ENCODE results near the gene SMC5.
"Not testable (repeated sequence)": the region's sequence is repeated elsewhere in the genome, so short reads cannot be mapped to it uniquely, and the experiment has no call there.

Gene SMC5

DNA sequence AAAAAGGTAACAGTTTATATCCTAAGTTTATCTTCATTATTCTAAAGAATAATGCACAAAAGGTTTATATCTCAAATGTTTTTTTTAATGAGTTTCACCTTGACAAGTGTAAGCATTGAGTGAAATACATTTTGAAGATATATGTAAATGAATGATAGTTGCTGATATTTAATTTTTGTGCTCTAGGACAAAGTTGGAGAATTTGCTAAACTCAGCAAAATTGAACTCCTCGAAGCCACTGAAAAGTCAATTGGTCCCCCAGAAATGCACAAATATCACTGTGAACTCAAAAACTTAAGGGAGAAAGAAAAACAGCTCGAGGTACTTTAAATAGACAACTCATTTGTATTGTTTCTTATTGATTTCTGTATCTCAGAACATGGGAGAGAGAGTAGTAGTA, 19.5 kb downstream of the SMC5 start:
- no peak for DNase-seq

DNA sequence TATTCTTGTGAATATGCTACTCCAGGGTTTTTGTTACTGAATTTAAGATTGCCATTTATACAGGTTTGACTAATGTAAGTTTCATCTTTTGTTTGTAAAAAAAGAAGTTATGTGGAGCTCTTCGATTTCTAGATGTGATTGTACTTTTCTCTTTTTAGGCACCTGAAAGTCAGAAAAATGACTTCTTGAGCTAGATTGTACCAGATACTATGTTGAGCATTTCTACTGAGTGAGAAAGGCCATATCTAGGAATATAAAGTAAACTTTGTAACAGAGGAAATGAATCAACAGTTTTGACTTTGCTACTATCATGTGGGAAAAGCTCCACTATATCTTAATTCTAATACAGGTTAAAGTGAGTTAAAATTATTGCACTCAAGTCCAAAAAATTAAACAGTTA, 25.1 kb downstream of the SMC5 start:
- DNase-seq, result no peak

DNA sequence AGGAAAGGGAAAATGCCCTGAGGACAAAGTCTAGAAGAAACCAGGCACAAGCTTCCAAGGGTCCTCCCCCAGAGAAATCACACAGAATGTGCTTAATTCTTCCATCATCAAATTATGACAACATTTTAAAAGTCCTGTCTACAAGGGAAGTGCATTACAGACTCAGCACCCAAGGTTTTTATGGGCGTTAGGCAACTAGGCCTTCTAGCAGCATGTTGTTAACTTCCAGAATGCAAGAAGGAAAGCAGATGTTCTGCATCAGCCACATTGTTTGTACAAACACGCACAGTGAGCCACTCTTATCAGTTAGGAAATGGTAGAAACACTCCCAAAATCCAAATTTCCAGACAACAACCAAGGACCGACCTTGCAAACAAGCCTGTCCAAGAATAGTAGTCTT, 26.5 kb downstream of the SMC5 start:
- no peak for DNase-seq

DNA sequence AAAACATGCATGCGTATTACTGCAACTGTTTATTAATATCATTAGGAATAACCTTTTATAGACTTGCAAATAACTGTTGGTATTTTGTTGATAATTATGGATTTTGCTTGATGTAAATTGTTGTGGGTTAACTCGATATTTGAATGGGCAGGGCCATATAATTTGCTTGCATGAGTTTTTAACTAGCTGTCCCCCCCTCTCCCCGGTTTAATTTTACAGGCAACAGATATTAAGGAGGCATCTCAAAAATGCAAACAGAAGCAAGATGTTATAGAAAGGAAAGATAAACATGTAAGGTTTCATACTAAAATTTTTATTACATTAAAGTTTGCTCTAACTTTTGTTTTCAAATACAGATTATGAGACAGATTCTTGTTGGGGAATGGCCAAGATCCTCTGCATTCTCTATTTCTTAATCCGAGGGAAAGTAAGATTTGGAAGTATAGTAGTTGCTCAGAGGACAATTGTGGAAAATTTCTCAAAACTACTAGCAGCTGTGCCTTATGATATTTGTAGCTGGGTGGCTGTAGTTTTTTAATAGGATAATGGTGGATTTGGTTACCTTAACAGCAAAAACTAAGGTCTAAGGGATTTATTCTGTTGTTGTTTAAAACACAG, 27.3 kb downstream of the SMC5 start:
- DNase-seq, result no peak

DNA sequence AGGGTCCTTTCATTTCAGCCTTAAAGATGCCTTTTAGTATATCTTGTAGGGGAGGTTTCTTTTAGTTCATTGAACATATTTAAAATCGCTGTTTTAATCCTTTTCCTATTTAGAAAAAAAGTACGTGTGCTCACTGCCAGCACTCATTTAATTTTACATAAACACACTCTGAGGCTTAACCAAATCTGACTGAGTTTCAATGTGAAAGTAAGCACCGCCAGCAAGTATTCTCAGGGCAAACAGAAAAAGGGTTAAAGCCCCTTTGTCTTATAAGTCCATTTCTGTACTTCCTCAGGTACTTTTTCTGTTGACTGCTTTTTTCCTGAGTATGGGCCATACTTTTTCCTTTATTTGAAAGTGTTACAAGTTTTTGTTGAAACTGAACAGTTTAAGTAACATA, 31.8 kb downstream of the SMC5 start:
- DNase-seq, result no peak

DNA sequence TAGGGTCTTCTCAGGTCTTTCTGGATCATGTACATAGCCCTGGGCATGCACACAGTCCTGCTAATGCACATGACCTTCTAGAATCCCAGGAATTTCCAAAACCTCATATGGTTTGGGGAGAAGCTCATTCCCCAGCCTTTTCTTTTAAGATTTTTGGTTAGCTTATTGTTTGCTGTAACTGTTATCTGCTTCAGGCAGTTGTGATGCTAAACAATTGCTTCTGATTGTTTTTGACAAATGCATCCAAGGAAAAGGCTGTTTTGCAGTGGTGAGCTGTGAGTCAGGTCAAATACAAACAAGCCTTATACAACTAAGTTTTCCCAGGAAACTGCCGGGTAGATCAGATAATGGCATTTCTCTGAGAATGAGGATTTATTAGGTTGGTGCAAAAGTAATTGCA, 32.7 kb downstream of the SMC5 start:
- DNase-seq, result no peak

DNA sequence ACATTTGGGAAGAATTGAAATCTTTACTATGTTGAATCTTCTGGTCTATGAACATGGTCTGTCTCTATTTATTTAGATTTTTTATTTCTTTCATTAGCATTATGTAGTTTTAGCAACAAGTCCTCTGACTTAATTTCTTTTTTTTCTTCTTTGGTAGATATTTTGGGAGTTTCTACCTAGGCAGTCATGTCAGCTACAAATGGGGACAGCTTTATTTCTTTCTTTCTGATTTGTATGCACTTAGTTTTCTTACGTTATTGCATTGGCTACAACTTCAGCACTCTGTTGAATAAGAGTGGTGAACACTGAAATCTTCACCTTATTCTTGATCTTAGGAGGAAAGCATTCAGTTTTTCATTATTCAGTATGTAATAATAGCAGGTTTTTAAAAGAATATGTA, 33.5 kb downstream of the SMC5 start:
- no peak for DNase-seq

DNA sequence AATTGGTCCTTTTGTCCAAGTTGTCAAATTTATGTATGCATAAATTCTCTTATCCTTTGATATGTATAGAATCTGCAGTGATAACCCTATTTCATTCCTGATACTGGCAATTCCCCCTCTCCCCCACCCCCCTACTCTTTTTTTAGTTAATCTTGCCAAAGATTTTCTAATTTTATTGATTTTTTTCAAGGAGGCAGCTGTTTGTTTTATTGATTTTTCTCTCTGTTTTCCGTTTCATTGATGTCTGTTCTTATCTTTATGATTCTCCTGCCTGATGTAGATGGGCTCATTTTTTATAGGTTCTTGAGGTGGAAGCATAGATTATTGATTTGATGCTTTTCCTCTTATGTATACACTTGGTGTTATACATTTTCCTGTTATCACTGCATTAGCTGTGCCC, 34.4 kb downstream of the SMC5 start:
- no peak for DNase-seq

DNA sequence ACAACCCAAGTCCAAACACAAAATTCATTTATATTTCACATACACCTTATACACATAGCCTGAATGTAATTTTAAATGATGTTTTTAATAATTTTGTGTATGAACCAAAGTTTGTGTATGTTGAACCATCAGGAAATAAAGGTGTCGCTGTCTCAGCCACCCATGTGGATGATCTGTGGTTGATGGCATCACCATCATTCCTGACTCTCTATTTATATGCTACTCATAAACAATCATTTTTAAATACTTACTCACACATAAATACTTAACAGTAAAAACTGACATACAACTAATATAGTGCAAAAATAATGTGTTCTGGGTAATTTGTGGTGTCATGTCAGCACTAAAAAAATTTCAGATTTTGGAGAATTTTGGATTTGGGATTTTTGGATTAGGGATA, 38.4 kb downstream of the SMC5 start:
- DNase-seq, result no peak

DNA sequence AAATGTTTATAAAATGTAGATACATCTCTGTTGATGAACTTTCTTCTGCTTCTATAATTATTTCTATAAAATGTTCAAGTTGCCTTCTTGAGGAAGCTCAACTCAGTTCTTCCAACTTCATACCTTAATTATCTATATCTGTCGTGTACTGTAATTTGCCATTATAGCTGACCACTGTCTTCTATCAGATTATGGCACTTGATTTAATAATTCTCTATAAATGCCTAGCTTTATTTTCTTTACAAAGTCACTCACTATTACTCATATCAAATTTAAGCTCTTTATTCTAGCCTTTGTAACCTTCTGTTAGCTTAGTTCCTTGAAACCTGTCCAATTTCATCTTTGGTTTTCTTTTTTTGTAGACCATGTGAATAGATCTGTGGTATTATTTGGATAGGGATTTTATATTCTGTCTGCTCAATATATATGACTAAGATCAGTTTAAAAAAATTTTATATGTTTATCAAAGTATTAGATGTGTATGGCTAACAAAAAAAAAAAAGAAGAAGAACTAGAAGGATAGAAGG, 39.5 kb downstream of the SMC5 start:
- DNase-seq, result no peak

DNA sequence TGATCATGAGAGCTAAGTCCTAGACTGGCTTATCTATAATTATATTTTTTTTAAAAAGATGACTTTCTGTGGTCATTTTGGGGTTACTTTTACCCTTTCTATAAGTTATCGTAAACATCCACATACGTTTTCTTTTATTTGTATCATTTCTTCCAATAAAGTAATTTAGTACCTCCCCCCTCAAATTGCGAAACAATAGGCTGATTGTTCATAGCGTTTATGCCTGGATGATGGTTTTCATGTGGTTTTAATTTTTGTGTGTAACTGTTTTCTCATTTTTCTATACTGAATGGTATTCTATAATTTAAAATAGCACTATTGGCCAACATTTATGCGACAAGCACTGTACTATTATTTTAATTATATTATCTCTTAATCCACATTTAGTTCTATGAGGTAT, 44.5 kb downstream of the SMC5 start:
- DNase-seq, result no peak

DNA sequence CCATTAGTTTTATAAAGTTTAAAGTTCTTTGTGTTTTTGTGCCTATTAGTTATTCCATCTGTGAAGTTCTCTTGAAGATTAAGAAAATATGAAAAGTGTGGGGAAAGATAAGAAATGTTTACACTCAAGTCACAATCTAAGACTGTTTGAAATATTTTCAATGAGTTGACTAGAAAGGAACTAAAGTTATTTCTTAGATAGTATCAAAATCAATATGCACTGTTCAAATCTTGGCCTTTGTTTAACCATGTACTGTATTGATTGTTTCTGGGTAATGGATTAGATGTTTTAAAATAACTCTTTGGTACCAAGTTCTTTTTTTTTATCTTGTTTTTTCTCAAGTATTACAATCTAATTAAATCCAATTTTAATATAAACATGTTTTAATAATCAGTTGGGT, 46.0 kb downstream of the SMC5 start:
- DNase-seq, result no peak

DNA sequence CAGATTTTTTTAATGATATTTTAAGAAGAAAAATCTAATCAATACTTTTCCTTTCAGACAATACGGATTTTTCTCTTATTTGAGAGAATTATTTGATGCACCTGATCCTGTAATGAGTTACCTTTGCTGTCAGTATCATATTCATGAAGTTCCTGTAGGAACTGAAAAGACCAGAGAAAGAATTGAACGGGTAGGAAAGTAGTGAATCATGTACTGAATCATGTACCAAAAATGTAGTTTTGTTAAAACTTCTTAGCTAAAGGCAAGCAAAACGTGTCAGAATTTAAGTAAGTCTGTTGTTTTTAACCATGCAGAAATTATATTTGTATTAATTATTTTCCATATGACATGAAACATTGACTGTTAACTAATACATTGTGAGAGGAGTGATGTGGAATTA, 56.6 kb downstream of the SMC5 start:
- no peak for DNase-seq

DNA sequence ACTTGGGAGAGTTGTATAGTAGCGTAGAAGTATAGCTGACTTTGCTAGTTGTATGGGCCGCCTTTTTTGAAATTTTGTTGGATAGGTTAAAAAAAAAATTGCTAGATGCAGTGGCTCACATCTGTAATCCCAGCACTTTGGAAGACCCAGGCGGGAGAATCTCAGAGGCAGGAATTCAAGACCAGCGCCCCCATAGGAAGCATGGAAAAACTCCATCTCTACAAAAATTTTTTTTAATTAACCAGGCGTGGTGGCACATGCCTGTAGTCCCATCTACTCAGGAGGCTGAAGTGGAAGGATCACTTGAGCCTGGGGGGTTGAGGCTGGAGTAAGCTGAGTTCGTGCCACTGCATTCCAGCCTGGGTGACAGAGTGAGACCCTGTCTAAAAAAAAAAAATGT, 59.2 kb downstream of the SMC5 start:
- DNase-seq, result no peak

DNA sequence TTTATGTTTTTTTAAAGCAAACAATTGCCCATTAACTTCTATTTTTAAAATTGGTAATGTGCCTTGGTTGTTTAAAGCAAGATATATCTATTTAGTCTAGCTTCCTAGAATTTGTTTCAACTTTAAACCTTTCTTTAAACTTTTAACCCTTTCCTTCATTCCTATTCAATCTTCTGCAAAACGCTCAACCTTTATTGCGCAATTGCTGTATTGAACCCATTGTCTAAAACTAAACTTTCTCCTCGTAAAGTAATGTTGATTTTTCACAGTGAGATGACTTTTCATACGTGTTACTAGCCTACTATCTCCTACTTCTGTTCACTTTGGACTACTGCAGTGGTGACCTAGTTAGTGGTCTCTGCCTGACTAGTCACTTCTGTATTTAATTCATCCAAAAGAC, 63.3 kb downstream of the SMC5 start:
- no peak for DNase-seq

DNA sequence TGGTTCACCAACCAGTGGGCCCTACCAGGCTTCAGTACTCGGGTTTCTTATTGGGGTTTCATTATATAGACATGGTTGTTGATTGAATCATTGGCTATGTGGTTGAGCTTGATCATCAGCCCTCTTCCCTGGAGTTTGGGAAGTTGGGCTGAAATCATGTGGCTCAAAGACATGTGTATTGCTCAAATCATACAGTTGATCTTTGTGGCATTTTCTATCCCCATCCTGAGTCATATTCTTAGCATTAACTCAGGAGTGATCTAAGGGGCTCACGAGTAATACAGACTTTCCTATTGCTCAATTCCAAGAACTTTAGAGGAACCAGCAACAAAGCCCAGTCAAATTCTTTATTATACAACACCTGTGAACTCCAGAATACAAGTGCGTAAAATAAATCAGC, 66.2 kb downstream of the SMC5 start:
- no peak for DNase-seq

DNA sequence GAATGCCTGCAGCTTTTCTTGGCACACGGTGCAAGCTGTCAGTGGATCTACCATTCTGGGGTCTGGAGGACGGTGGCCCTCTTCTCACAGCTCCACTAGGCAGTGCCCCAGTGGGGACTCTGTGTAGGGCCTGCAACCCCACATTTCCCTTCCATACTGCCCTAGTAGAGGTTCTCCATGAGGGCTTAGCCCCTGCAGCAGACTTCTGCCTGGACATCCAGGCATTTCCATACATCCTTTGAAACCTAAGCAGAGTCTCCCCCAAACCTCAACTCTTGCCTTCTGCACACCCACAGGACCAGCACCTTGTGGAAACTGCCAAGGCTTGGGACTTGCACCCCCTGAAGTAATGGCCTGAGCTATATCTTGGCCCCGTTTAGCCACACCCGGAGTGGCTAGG, 69.8 kb downstream of the SMC5 start:
- DNase-seq, result not testable (repeated sequence)

DNA sequence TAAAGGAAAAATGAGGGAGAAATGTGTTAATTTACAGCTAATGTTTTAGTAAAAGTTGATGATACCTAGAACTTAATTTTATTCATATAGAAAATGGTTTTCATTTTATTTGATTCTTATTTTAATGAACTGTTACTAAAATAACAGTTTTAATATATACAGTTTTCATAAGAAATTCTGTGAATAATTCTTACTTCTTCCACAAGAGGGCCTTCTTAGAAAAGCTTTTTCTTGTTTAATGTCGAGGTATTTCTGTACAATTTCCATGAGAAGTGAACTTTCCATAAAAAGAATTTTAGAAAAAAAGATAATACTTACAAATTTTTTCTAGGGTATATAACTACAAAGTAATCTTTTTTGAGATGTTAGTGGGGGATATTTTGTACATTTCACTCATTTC, 81.8 kb downstream of the SMC5 start:
- DNase-seq, result no peak

DNA sequence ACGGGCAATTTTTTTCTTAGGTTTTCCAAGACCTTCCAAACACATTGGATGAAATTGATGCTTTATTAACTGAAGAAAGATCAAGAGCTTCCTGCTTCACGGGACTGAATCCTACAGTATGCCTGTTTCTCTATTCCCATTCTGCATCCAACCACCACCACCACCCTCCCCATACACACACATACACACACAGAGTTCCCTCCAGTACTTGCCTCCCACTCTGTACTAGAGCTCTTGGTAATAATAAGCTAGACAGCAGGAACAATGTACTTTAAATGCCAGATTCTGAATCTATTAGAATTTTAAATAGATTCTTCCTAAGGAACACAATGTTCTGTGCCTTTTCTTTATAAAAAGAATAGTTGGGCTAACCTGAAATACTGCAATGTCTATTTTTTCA, 88.3 kb downstream of the SMC5 start:
- no peak for DNase-seq

DNA sequence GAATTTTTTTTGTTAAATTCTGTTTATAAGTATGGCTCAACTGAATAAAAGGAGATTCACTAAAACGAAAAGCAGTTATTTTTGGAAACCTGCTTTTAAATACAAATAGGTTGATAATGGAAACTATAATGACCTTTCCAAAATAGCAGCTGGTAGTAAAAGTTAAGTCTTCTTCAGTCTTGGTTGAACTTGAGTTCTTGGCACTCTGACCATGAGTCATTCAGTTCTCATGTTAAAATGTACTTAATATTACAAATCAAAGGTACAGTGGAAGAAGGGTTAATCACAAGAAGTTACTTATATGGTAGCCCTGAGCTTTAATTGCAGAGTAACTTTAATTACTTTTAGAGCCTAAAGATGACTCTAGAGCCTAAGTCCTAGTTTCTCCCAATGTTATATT, 93.6 kb downstream of the SMC5 start:
- DNase-seq, result no peak

DNA sequence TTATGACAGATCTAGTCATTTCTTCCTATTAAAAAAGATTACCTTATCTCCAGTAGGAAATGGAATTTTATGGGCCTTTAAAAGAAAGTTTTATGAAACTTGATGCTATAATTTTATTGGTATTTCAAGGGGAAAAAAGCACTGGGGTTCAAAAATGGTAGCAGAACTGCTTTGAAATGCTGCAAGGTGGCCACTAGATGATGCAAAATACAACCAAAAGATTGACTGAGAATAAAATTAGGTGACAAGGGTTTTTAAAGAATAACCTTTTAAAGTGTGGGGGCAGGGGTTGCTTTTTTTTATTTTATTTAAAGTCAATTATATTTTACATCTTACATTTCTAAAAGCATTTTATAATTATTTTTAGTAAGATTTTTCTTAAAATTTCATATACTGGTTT, 94.0 kb downstream of the SMC5 start:
- no peak for DNase-seq

DNA sequence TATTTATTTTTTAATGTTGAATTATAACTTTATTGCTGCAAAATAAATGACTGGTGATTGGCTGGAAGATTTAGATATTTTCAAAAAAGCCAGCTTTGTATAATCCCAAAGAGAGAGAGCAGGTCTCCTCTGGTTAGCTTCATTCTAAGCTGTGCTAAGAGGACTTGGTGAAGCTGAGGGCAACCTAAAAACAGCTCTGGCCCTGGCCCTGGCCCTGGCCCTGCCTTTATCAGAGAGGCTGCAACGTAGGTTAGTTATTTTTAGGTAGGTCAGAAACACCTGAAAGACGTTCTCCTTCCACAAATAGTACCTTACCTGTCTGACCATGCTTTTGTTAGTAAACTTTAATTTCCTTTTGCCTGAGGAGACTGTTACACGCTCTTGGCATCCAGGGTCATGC, 97.0 kb downstream of the SMC5 start:
- DNase-seq, result no peak

DNA sequence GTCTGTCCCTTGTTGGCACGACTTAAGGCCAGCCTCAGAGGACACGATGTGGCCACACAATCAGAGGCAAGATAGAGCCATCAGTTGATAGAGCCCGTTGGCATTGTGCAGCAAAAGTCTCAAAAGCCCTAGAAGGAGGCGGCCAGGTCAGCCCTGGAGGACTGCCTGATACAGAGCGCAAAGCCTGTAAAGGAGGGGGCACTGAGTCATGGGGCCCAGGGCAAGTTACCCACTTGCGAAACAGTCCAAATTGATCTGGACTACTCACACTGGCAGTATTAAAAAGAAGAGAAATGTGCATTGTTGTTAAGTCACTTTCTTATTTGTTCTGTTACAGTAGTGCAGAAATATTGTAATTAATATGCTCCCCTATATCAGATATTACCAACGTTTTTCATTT, 104.2 kb downstream of the SMC5 start:
- DNase-seq, result no peak

DNA sequence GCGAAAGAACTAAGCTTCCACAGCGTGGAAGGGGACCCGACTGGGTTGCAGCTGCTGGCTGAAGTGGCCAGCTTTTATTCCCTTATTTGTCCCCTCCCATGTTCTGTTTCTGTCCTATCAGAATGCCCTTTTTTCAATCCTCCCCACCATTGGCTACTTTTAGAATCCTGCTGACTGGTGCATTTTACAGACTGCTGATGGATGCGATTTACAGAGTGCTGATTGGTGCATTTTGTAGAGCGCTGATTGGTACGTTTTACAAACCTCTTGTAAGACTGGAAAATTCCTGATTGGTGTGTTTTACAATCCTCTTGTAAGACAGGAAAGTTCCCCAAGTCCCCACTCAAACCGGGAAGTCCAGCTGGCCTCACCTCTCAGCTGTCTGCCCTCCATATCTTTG, 105.0 kb downstream of the SMC5 start:
- DNase-seq, result no peak

DNA sequence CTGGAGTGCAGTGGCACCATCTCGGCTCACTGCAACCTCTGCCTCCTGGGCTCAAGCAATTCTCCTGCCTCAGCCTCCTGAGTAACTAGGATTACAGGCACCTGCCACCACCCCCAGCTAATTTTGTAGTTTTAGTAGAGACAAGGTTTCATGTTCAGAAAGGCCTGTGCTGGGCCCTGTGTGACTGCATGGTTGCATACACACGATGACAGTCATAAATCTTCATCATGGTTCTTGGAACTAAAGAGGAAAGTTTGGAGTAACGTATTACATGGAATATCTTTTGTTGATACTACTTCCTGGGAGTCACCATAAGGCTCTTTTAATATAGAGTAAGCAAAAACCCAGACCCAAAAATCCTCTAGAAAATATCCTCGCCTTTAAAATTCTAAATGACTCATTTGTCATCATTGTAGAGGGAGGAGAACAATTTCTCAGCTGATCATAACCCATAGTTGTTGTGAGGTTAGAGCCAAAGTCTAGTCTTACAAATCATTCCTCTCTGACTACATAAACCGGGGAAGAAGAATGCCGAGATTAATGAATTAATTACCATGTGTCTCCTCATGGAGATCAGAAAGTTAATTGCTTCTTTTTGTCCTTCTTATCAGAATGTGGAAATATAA, 108.6 kb downstream of the SMC5 start:
- no peak for DNase-seq

All from cortex of kidney (tissue), 1 donor.